DND-41 (cell line): ENCODE data around the gene GFPT1.

ENCODE experiments used
- ATAC-seq: fragments of 200-7000 bp; cut with Tn5 transposase; 3 replicates; pipeline ENCODE4 v1.9.1; 2021; ENCODE audit warnings: low read depth; ENCODE audit not compliant: insufficient read depth
- DNase-seq: peaks from one replicate; pipeline ENCODE4 v3.0.0-alpha.2; 2020
- H2AFZ ChIP-seq: 2 replicates; pipeline ENCODE4 v1.6.0; 2012; ENCODE audit warnings: low read depth, low read length
- H3K27ac ChIP-seq: 2 replicates; pipeline ENCODE4 v1.5.1; 2012; ENCODE audit warnings: low read length, inconsistent platforms
- H3K27me3 ChIP-seq: fragments of 200-600 bp; sonication (generic); 2 replicates; pipeline ENCODE4 v1.6.0; 2012; ENCODE audit warnings: low read length, mild to moderate bottlenecking, inconsistent platforms; ENCODE audit not compliant: insufficient read depth, poor library complexity
- H3K36me3 ChIP-seq: 2 replicates; pipeline ENCODE4 v1.5.1; 2012; ENCODE audit warnings: low read length, inconsistent platforms; ENCODE audit not compliant: insufficient read depth
- H3K4me1 ChIP-seq: 2 replicates; pipeline ENCODE4 v1.5.1; 2012; ENCODE audit warnings: mild to moderate bottlenecking, low read length; ENCODE audit not compliant: insufficient read depth
- H3K4me2 ChIP-seq: 2 replicates; pipeline ENCODE4 v1.6.0; 2012; ENCODE audit warnings: mild to moderate bottlenecking, moderate library complexity, low read length, inconsistent platforms; ENCODE audit not compliant: insufficient read depth
- H3K4me3 ChIP-seq, 2 experiments: fragments of 200-600 bp in 1 of 2; shearing (Covaris generic) in 1 of 2; 2 replicates each; pipeline ENCODE4 v1.5.1; 2012 to 2016; ENCODE audit warnings: inconsistent platforms in 2 of 2, low read length in 2 of 2, mild to moderate bottlenecking in 2 of 2, low read depth in 1 of 2, moderate library complexity in 1 of 2
- H3K79me2 ChIP-seq: 2 replicates; pipeline ENCODE4 v1.6.0; 2012; ENCODE audit warnings: low read length, inconsistent platforms; ENCODE audit not compliant: insufficient read depth
- H3K9ac ChIP-seq: 2 replicates; pipeline ENCODE4 v1.6.0; 2012; ENCODE audit warnings: low read depth, mild to moderate bottlenecking, inconsistent platforms, low read length, moderate library complexity
- H3K9me3 ChIP-seq: 2 replicates; pipeline ENCODE4 v1.5.1; 2012; ENCODE audit warnings: low read length, moderate library complexity, mild to moderate bottlenecking, inconsistent platforms; ENCODE audit not compliant: insufficient read depth, severe bottlenecking
- H4K20me1 ChIP-seq: 2 replicates; pipeline ENCODE4 v1.6.0; 2012; ENCODE audit warnings: low read length; ENCODE audit not compliant: insufficient read depth
- EZH2 ChIP-seq: IDR thresholded peaks from 3 replicates; pipeline ENCODE4 v1.6.1; 2012; ENCODE audit warnings: borderline replicate concordance, low read depth, mild to moderate bottlenecking, moderate library complexity, low read length, inconsistent platforms; ENCODE audit not compliant: severe bottlenecking
- TF ChIP-seq, protein P1 (sequence below): IDR thresholded peaks from 2 replicates; pipeline ENCODE4 v1.5.1; 2012; ENCODE audit warnings: borderline replicate concordance, low read length, moderate library complexity, mild to moderate bottlenecking; ENCODE audit not compliant: poor library complexity, severe bottlenecking; ENCODE audit errors: extremely low read depth

The GFPT1 gene

DNA sequence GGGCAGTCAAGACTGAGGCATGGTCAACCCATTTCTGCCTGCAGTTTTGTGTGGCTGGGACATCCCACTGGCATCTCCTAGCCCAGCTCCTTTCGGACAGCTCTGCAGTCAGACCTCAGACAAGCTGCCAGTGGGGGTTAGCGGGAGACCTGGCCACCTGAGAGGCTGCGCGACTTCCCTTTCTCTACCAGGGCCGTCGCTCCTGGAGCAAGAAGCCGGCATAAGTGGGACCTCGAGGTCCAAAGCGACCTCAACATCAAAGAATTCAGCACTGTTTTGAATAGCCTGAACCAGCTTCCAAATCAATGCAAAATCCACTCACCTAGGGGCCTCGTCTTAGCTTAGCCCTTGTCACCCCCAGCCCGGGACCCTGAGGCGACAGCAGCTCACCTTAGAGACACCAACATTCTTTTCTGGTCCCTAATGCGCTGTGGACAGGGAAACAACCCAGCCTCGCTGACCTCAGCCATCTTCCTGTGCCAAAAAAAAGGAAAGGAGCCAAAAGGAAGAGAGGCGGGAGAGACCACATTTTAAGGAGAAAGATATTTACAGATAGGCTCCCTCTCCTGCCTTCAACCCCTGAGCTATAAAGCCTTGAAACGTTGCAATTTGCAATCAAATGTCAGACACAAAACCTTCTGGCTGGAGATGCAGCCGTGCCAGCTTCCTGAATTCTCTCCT, 81.2 kb downstream of the GFPT1 start:
- H3K9me3 ChIP-seq, result peaks cover 4% of the 10 kb centered on the region
- ATAC-seq (no peak), DNase-seq (no peak)
- H2AFZ ChIP-seq, result 0 out of 2 replicates have a peak overlapping the region, but pooled peaks have one; percentile 70
- H3K36me3 ChIP-seq, result no peaks in the 10 kb centered on the region
- no peaks in the 10 kb centered on the region for H4K20me1 ChIP-seq
- peaks cover 14% of the 10 kb centered on the region for H3K27me3 ChIP-seq
- H3K9ac ChIP-seq, result no peak overlapping the region
- peak overlapping the region; percentile 71; the same call in 1 of the 2 replicates for H3K4me2 ChIP-seq
- no peaks in the 10 kb centered on the region for H3K79me2 ChIP-seq
- TF ChIP-seq, protein P1, sequence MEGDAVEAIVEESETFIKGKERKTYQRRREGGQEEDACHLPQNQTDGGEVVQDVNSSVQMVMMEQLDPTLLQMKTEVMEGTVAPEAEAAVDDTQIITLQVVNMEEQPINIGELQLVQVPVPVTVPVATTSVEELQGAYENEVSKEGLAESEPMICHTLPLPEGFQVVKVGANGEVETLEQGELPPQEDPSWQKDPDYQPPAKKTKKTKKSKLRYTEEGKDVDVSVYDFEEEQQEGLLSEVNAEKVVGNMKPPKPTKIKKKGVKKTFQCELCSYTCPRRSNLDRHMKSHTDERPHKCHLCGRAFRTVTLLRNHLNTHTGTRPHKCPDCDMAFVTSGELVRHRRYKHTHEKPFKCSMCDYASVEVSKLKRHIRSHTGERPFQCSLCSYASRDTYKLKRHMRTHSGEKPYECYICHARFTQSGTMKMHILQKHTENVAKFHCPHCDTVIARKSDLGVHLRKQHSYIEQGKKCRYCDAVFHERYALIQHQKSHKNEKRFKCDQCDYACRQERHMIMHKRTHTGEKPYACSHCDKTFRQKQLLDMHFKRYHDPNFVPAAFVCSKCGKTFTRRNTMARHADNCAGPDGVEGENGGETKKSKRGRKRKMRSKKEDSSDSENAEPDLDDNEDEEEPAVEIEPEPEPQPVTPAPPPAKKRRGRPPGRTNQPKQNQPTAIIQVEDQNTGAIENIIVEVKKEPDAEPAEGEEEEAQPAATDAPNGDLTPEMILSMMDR, result no peak
- TF ChIP-seq EZH2, result no peak
- no peak overlapping the region for H3K4me3 ChIP-seq
- H3K27ac ChIP-seq, result no peak overlapping the region
- peaks cover 16% of the 10 kb centered on the region for H3K4me1 ChIP-seq

DNA sequence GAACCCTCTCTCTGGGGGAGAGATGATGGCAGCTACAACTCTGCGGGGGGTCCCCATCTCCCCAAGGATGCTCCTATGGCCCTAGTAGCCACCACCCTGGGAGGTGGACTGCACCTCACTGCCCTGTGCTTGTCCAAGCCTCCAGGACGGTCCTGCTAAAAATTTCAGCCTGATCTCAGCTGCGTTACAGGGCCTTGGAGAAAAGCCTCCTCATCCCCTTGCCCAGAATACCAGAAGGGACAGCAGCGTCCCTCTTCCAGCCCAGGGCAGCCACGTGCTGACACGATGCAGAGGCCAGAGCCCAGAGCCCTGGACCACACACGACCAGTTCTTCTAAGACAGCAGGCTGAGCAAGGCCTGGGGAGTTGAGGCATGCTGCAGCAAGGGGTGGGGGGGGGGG, 81.9 kb downstream of the GFPT1 start:
- Histone ChIP-seq H3K27ac (no peak overlapping the region), H3K9ac (no peak overlapping the region), H3K4me1 (peaks cover 16% of the 10 kb centered on the region), H4K20me1 (no peaks in the 10 kb centered on the region), H3K4me3 (no peak overlapping the region), H3K9me3 (peaks cover 4% of the 10 kb centered on the region), H3K79me2 (no peaks in the 10 kb centered on the region), H3K27me3 (peaks cover 14% of the 10 kb centered on the region), H3K36me3 (no peaks in the 10 kb centered on the region), H3K4me2 (no peak overlapping the region), H2AFZ (no peak overlapping the region)
- TF ChIP-seq, protein P1, result no peak
- TF ChIP-seq EZH2, result no peak
- no peak for ATAC-seq
- no peak for DNase-seq

DNA sequence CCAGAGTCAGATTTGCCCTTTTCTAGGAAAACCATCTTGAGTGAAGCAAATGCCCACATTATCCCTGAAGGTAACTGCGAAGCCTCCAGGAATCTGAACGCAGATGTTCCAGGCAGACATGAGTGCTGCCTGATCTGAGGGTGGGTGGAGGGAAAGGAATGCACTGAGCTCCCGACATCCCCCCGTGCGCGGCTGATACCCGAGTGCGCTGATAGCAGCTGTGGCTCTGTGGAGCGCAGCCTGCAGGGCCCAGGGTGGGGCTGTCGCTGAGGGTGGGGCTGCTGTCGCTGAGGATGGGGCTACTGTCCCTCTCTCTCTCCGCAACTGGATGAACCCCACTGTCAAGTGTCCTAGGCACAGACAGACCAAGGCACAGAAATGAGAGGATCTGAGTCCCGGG, 82.4 kb downstream of the GFPT1 start:
- Histone ChIP-seq H3K4me2 (no peak overlapping the region), H3K79me2 (no peaks in the 10 kb centered on the region), H3K4me1 (peaks cover 16% of the 10 kb centered on the region), H3K9ac (no peak overlapping the region), H4K20me1 (no peaks in the 10 kb centered on the region), H3K9me3 (peaks cover 4% of the 10 kb centered on the region), H3K27ac (no peak overlapping the region), H3K36me3 (no peaks in the 10 kb centered on the region), H2AFZ (no peak overlapping the region), H3K27me3 (peaks cover 14% of the 10 kb centered on the region), H3K4me3 (no peak overlapping the region)
- ATAC-seq (no peak), DNase-seq (no peak)
- TF ChIP-seq EZH2, result no peak
- TF ChIP-seq, protein P1, result no peak

DNA sequence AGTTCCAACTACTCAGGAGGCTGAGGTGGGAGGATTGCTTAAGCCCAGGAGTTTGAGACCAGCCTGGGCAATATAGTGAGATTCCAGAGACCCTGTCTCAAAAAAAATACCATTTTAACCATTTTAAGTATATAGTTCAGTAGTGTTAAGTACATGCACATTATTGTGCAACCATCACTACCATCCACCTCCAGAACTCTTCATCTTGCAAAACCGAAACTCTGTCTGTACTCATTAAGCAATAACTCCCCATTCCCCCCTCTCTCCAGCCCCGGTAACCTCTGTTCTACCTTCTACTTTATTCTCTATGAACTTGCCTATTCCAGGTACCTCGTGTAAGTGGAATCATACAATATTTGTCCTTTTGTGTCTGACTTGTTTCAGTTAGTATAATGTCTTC, 86.4 kb downstream of the GFPT1 start:
- Histone ChIP-seq H3K27ac (no peak overlapping the region), H3K36me3 (no peaks in the 10 kb centered on the region), H3K9me3 (peaks cover 4% of the 10 kb centered on the region), H3K4me2 (no peak overlapping the region), H4K20me1 (no peaks in the 10 kb centered on the region), H3K79me2 (no peaks in the 10 kb centered on the region), H3K4me1 (no peaks in the 10 kb centered on the region), H3K9ac (no peak overlapping the region), H3K27me3 (peaks cover under 1% of the 10 kb centered on the region), H2AFZ (no peak overlapping the region), H3K4me3 (no peak overlapping the region)
- TF ChIP-seq, protein P1, result no peak
- no peak for TF ChIP-seq EZH2
- DNase-seq (no peak), ATAC-seq (no peak)
